B cell (primary cell): Measurements from ENCODE around the gene MTF1. TPM values are rescaled to one million over a fixed set of nuclear protein-coding genes. Genes with fewer than 3 reads are reported as not detected.

Source experiments
- ATAC-seq: fragments of 200-7000 bp; cut with Tn5 transposase; one replicate; pipeline ENCODE4 v1.10.0; 2021; ENCODE audit warnings: low read depth, mild to moderate bottlenecking, moderate number of reproducible peaks, moderate library complexity
- CTCF ChIA-PET: fragments of 350-600 bp; sonication (Branson Sonifier 250); formaldehyde crosslinking; loops from one replicate; lab custom pipeline; 2021; ENCODE audit warnings: antibody characterized with exemption, inconsistent platforms; lab: Charles Lee
- POLR2A ChIA-PET: fragments of 350-600 bp; sonication (Branson Sonifier 250); formaldehyde crosslinking; loops from one replicate; lab custom pipeline; 2021; ENCODE audit warnings: antibody characterized with exemption; lab: Charles Lee
- DNase-seq: peaks from one replicate; pipeline ENCODE4 v3.0.0; 2013
- H2AFZ ChIP-seq: 2 replicates; pipeline ENCODE4 v1.6.1; 2012; ENCODE audit warnings: mild to moderate bottlenecking, low read depth, low read length; ENCODE audit not compliant: insufficient read depth, poor library complexity, severe bottlenecking
- H3K27ac ChIP-seq, 2 donors: 1 replicate in 1 of 2; 2 replicates in 1 of 2; pipeline ENCODE4 v1.5.1; 2012 to 2013; ENCODE audit warnings: low read length in 2 of 2, mild to moderate bottlenecking in 2 of 2, moderate library complexity in 1 of 2
- H3K27me3 ChIP-seq, 4 experiments: fragments of 200-600 bp in 1 of 4; sonication (generic) in 1 of 4; replicated peaks in 1 of 4; 1 replicate in 2 of 4; 2 replicates in 2 of 4; pipeline versions ENCODE4 v1.6.1 to v1.7.0; 2013 to 2016; ENCODE audit warnings: low read length in 3 of 4, mild to moderate bottlenecking in 2 of 4, mixed read lengths in 1 of 4, moderate library complexity in 1 of 4; ENCODE audit not compliant: insufficient read depth in 4 of 4, control insufficient read depth in 3 of 4; ENCODE audit errors: control extremely low read depth in 1 of 4
- H3K36me3 ChIP-seq, 2 experiments: replicated peaks in 1 of 2; 1 replicate in 1 of 2; 2 replicates in 1 of 2; pipeline versions ENCODE4 v1.6.1 to v1.7.1; 2013; ENCODE audit warnings: low read length in 1 of 2; ENCODE audit not compliant: insufficient read depth in 2 of 2, control insufficient read depth in 1 of 2; ENCODE audit errors: control extremely low read depth in 1 of 2, extremely low read depth in 1 of 2
- H3K4me1 ChIP-seq, 2 donors: fragments of 200-600 bp in 1 of 2; sonication (generic) in 1 of 2; 1 replicate in 1 of 2; 2 replicates in 1 of 2; pipeline versions ENCODE4 v1.5.1 to v1.6.1; 2013 to 2017; ENCODE audit warnings: low read length in 2 of 2; ENCODE audit not compliant: control insufficient read depth in 2 of 2, insufficient read depth in 2 of 2
- H3K4me2 ChIP-seq: replicated peaks from 2 replicates; pipeline ENCODE3; 2012; ENCODE audit warnings: mild to moderate bottlenecking, low read depth, low read length; ENCODE audit not compliant: poor library complexity, severe bottlenecking
- H3K4me3 ChIP-seq, 5 experiments: fragments of 200-600 bp in 1 of 5; sonication (generic) in 1 of 5; 1 replicate in 3 of 5; 2 replicates in 2 of 5; pipeline versions ENCODE4 v1.5.1 to v1.7.0; 2011 to 2016; ENCODE audit warnings: low read length in 4 of 5, mild to moderate bottlenecking in 4 of 5, low read depth in 2 of 5, control low read depth in 1 of 5, moderate library complexity in 1 of 5; ENCODE audit not compliant: insufficient read depth in 1 of 5; ENCODE audit errors: control extremely low read depth in 1 of 5, extremely low read depth in 1 of 5
- H3K79me2 ChIP-seq: fragments of 200-600 bp; sonication (generic); one replicate; pipeline ENCODE4 v1.6.0; 2016; ENCODE audit warnings: low read length; ENCODE audit not compliant: control insufficient read depth, insufficient read depth
- H3K9ac ChIP-seq: fragments of 200-600 bp; sonication (generic); 2 replicates; pipeline ENCODE4 v1.6.1; 2017; ENCODE audit warnings: mild to moderate bottlenecking, low read length, moderate library complexity
- H3K9me3 ChIP-seq, 3 donors: one replicate each; pipeline versions ENCODE4 v1.6.1 to v1.7.1; 2013; ENCODE audit warnings: low read length in 2 of 3; ENCODE audit not compliant: control insufficient read depth in 2 of 3, insufficient read depth in 1 of 3; ENCODE audit errors: control extremely low read depth in 1 of 3
- H4K20me1 ChIP-seq: 2 replicates; pipeline ENCODE4 v1.6.0; 2012; ENCODE audit warnings: mild to moderate bottlenecking, low read length; ENCODE audit not compliant: insufficient read depth, control insufficient read depth, poor library complexity, severe bottlenecking
- H3K27ac Mint-ChIP-seq: one replicate; pipeline ENCODE4 v1.8.0; 2021; ENCODE audit warnings: mixed read lengths
- H3K27me3 Mint-ChIP-seq: one replicate; pipeline ENCODE4 v1.8.0; 2021; ENCODE audit warnings: mixed read lengths
- H3K4me1 Mint-ChIP-seq: one replicate; pipeline ENCODE4 v1.8.0; 2021; ENCODE audit warnings: mixed read lengths
- H3K4me3 Mint-ChIP-seq: one replicate; pipeline ENCODE4 v1.8.0; 2021; ENCODE audit warnings: mixed read lengths
- H3K9me3 Mint-ChIP-seq: one replicate; pipeline ENCODE4 v1.8.0; 2022; ENCODE audit warnings: mixed read lengths; ENCODE audit not compliant: insufficient read depth
- CTCF ChIP-seq: fragments of 200-600 bp; IDR thresholded peaks from one replicate; pipeline ENCODE4 v1.8.0; 2022; ENCODE audit warnings: antibody characterized with exemption, mild to moderate bottlenecking
- EZH2 ChIP-seq: IDR thresholded peaks from 2 replicates; pipeline ENCODE4 v1.6.1; 2012; ENCODE audit warnings: borderline replicate concordance, low read depth, mild to moderate bottlenecking, moderate library complexity, low read length; ENCODE audit not compliant: insufficient read depth, poor library complexity, severe bottlenecking
- WGBS: methylation state at CpG from one replicate; pipeline ENCODE4 v1.1.5; 2013; ENCODE audit warnings: missing lambda C conversion rate; ENCODE audit not compliant: insufficient coverage; 5-methylcytosine and 5-hydroxymethylcytosine counted together
- intact Hi-C: fragments of 100-400 bp; cut with micrococcal nuclease; formaldehyde crosslinking; loops from one replicate; pipeline ENCODE4 v1.10.0; 2022
- polyA plus RNA-seq: library from polyadenylated mRNA; depleted of rRNA; stranded (reverse); fragments of >200 nt; gene quantifications from 2 replicates; pipeline ENCODE4 v1.2.3, GENCODE V29; 2012
- total RNA-seq, 2 donors: library from RNA; stranded (reverse); fragments of 120-200 nt in 1 of 2; gene quantifications; 1 replicate in 1 of 2; 2 replicates in 1 of 2; pipeline versions ENCODE4 v1.2.3 to v1.2.4, GENCODE V29; 2013 to 2022

MTF1 gene
- total and polyA plus RNA-seq, 2 donors (not counting 1 experiment from before 2014, with no cell fraction given) = 6.2 to 36.7 TPM

DNA sequence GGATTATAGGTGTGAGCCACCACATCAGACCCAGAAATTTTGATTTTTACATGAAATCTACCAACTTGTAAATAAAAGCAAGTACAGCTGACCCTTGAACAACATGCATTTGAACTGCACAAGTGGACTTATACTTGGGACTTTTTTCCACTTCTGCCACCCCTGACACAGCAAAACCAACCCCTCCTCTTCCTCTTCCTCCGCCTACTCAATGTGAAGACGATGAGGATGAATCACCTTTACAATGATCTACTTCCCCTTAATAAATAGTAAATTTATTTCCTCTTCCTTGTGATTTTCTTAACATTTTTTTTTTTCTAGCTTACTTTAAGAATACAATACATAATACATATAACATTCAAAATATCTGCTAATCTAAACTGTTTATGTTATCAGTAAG is 33.9 kb downstream of the MTF1 start:
- intact Hi-C loops = no loop called here
- H3K27me3 Mint-ChIP-seq = no peaks in the 10 kb centered on the region
- Histone ChIP-seq H4K20me1 (no peaks in the 10 kb centered on the region), H3K79me2 (no peaks in the 10 kb centered on the region), H3K9me3 (no peaks in the 10 kb centered on the region), H3K4me2 (no peak overlapping the region), H3K27ac (no peak overlapping the region), H3K4me3 (no peak overlapping the region), H3K9ac (no peak overlapping the region), H3K27me3 (no peaks in the 10 kb centered on the region), H3K4me1 (no peaks in the 10 kb centered on the region), H2AFZ (no peak overlapping the region), H3K36me3 (peaks cover 5 to 49% of the 10 kb centered on the region in 2 experiments)
- no peak overlapping the region for H3K4me3 Mint-ChIP-seq
- no peaks in the 10 kb centered on the region for H3K9me3 Mint-ChIP-seq
- no CpG with 5 or more reads among the region's 2 CpGs for WGBS
- H3K4me1 Mint-ChIP-seq = peaks cover 9% of the 10 kb centered on the region
- POLR2A ChIA-PET = interaction anchor here (0.6 kb wide), 1 partner anchor 165 kb away, joined by 5 read pairs; no protein-coding TSS in a partner anchor
- no peak for TF ChIP-seq EZH2
- TF ChIP-seq CTCF = no peak
- CTCF ChIA-PET = interaction anchor here (1.1 to 1.2 kb wide), 2 partner anchors 17 to 251 kb away, joined by 3 to 6 read pairs; partner anchors contain the start of genes C1orf122 and YRDC
- no peak for DNase-seq
- no peak overlapping the region for H3K27ac Mint-ChIP-seq
- ATAC-seq = no peak

DNA sequence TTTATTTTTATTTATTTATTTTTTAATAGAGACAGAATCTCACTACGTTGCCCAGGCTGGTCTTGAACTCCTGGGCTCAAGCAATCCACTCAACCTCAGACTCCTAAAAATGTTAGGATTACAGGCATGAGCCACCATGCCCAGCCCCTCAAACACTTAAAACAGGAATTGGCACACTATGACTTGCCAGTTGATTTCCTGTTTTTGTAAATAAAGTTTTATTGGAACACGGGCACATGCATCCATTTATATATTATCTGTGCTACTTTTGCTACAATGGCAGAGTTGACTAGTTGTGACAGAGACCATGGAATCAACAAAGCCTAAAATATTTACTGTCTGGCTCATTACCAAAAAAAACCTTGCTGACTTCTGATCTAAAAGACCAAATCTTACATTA is 35.4 kb downstream of the MTF1 start:
- DNase-seq (no peak), ATAC-seq (no peak)
- Histone ChIP-seq H3K4me2 (no peak overlapping the region), H3K79me2 (peaks cover under 1% of the 10 kb centered on the region), H3K36me3 (peaks cover 5 to 38% of the 10 kb centered on the region in 2 experiments), H3K4me3 (no peak overlapping the region), H3K9ac (no peak overlapping the region), H3K27me3 (no peaks in the 10 kb centered on the region), H3K4me1 (peaks cover 6 to 13% of the 10 kb centered on the region in 2 donors), H3K27ac (no peak overlapping the region), H2AFZ (no peak overlapping the region), H3K9me3 (no peaks in the 10 kb centered on the region), H4K20me1 (no peaks in the 10 kb centered on the region)
- peaks cover 18% of the 10 kb centered on the region for H3K4me1 Mint-ChIP-seq
- ChIA-PET POLR2A (no interaction called here), CTCF (interaction anchor here (1.6 kb wide), 1 partner anchor 12 kb away, joined by 6 read pairs; no protein-coding TSS in a partner anchor)
- no peaks in the 10 kb centered on the region for H3K27me3 Mint-ChIP-seq
- no peak overlapping the region for H3K27ac Mint-ChIP-seq
- no peak for TF ChIP-seq EZH2
- no peak for TF ChIP-seq CTCF
- intact Hi-C loops = no loop called here
- WGBS = no CpG with 5 or more reads among the region's 2 CpGs
- H3K4me3 Mint-ChIP-seq = no peak overlapping the region
- H3K9me3 Mint-ChIP-seq = no peaks in the 10 kb centered on the region
